ENCODE results near the gene KIAA1671.

- TF ChIP-seq, protein P1, sequence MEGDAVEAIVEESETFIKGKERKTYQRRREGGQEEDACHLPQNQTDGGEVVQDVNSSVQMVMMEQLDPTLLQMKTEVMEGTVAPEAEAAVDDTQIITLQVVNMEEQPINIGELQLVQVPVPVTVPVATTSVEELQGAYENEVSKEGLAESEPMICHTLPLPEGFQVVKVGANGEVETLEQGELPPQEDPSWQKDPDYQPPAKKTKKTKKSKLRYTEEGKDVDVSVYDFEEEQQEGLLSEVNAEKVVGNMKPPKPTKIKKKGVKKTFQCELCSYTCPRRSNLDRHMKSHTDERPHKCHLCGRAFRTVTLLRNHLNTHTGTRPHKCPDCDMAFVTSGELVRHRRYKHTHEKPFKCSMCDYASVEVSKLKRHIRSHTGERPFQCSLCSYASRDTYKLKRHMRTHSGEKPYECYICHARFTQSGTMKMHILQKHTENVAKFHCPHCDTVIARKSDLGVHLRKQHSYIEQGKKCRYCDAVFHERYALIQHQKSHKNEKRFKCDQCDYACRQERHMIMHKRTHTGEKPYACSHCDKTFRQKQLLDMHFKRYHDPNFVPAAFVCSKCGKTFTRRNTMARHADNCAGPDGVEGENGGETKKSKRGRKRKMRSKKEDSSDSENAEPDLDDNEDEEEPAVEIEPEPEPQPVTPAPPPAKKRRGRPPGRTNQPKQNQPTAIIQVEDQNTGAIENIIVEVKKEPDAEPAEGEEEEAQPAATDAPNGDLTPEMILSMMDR (IDR thresholded peaks at IDR 0.05; ENCODE audit: insufficient read depth, low read length, poor library complexity, severe bottlenecking) = no peak
- no peak for TF ChIP-seq EZH2phosphoT487 (conservative IDR thresholded peaks at IDR 0.05; ENCODE audit: low read length)
Observed at GRCh38 chr22:25076336-25076735, 123.8 kb downstream of the KIAA1671 start.

Measured in SU-DHL-6 (cell line).